SKM-1 (cell line): ENCODE results near the gene FBXW11.
"Not testable (repeated sequence)": the region's sequence is repeated elsewhere in the genome, so short reads cannot be mapped to it uniquely, and the experiment has no call there.

Experiments
- DNase-seq: peaks from one replicate; lab custom pipeline; 2025; ENCODE audit not compliant: unreplicated experiment; lab: John Stamatoyannopoulos, UW

Gene FBXW11

GRCh38 chr5:171956314-171956713 is 50.1 kb downstream of the FBXW11 start:
- no peak for DNase-seq

- no peak for DNase-seq
These were observed 50.7 kb downstream of the FBXW11 start for GRCh38 chr5:171955761-171956160.

DNA sequence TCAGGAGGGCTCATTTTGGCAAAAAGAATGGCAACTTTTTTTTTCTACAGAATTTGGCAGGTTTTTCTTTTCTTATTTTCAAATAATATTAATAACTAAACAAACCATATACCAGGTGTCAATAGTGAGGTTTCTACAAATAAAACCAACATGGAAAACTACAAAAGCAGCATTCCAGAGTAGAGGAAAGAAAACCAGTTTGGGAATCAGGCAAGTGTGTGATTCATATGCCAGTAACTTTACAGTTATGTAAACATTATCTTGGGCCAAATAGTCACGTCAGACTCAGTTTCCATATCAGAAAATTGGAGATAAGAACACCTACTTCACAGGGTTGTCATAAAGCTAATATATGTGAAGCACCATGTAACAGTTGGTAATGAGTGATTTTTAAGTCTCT is 51.7 kb downstream of the FBXW11 start:
- no peak for DNase-seq

- DNase-seq = no peak
These were observed 52.4 kb downstream of the FBXW11 start for GRCh38 chr5:171953860-171954701.

GRCh38 chr5:171952021-171952420 is 54.4 kb downstream of the FBXW11 start:
- no peak for DNase-seq

- DNase-seq = no peak
These were observed 55.2 kb downstream of the FBXW11 start for GRCh38 chr5:171951218-171951617.

GRCh38 chr5:171946000-171946781 is 60.2 kb downstream of the FBXW11 start:
- no peak for DNase-seq

DNA sequence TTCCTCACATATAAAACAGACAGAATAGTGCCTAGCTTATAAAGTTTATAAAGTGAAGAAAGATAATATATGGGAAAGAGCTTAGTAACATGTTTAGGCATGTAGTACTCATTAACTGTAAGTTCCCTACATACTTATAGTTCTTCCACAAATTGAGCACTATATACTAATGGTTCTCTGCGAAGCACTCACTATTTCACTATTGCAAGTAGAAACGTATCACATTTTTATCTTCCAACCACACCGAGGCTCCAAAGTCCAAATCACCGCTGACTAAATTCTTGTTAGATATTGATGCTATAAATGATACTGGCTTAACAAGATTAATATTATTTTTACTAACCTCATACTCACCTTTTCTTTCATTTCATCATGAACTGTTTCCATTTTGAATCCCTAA is 61.0 kb downstream of the FBXW11 start:
- no peak for DNase-seq

GRCh38 chr5:171945066-171945465 is 61.4 kb downstream of the FBXW11 start:
- DNase-seq = no peak

DNA sequence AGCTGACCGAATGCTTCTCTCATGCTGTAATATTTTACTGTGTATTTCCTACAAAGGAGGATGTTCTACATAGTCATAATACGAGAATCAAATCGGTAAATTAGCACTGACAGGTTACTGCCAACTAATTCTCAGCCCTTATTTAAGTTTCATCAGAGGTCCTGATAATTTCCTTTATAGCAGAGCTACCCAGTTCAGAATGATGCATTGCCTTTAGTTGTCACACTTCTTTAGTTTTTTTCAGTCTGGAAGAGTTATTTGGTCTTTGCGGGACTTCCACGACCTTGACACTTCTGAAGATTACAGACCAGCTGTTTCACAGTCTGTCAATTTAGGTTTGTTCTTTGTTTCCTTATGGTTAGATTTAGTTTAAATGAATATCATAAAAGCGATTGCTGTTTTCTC is 64.3 kb downstream of the FBXW11 start:
- DNase-seq = not testable (repeated sequence)

DNA sequence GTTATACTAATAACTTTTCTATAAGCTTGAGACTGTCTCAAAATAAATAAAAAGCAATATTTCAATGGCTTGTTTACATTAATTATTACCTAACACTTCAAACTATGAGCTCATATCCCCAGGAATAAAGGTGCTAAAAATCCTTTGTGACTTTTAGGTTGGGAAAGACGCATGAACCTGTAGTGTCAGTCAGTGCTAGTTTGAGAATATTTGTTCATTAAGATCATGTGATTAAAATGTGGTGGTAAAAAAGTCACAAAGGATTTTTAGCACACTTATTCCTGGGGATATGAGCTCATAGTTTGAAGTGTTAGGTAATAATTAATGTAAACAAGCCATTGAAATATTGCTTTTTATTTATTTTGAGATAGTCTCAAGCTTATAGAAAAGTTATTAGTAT is 64.8 kb downstream of the FBXW11 start:
- DNase-seq = not testable (repeated sequence)

- not testable (repeated sequence) for DNase-seq
These were observed 65.2 kb downstream of the FBXW11 start for GRCh38 chr5:171941275-171941674.

- no peak for DNase-seq
These were observed 66.5 kb downstream of the FBXW11 start for GRCh38 chr5:171939951-171940350.

GRCh38 chr5:171938358-171938757 is 68.1 kb downstream of the FBXW11 start:
- DNase-seq = no peak

DNA sequence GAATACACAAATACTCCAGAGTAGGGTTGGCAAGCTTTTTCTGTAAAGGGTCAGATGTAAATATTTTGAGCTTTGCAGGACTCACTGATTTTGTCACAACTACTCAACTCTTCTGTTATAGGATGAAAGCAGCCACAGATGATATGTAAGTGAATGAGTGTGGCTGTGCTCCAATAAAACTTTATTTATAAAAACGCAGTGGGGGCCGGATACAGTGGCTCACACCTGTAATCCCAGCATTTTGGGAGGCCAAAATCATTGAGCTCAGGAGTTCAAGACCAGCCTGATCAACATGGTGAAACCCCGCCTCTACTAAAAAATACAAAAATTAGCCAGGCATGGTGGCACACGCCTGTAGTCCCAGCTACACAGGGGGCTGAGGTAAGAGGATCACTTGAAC is 69.1 kb downstream of the FBXW11 start:
- DNase-seq = no peak

- no peak for DNase-seq
These were observed 71.9 kb downstream of the FBXW11 start for GRCh38 chr5:171934586-171934985.

GRCh38 chr5:171931163-171931562 is 75.3 kb downstream of the FBXW11 start:
- DNase-seq = no peak

GRCh38 chr5:171927345-171927941 is 79.0 kb downstream of the FBXW11 start:
- no peak for DNase-seq

DNA sequence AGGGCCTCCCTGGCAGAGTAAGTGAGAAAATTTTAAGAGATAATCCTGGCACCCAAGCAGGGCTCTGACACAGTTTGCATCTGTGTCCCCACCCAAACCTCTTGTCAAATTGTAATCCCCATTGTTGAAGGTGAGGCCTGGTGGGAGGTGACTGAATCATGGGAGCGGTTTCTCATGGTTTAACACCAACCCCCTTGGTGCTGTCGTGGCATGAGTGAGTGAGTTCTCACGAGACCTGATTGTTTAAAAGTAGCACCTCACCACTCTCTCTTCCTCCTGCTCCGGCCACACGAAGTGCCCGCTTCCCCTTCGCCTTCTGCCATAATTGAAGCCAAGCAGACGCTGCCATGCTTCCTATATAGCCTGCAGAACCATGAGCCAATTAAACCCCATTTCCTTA is 80.1 kb downstream of the FBXW11 start:
- no peak for DNase-seq

GRCh38 chr5:171924493-171925122 is 81.8 kb downstream of the FBXW11 start:
- no peak for DNase-seq

GRCh38 chr5:171920765-171921391 is 85.6 kb downstream of the FBXW11 start:
- no peak for DNase-seq
